Cardiac fibroblast (primary cell): ENCODE data around the gene TESPA1.
"Not testable (repeated sequence)": the region's sequence is repeated elsewhere in the genome, so short reads cannot be mapped to it uniquely, and the experiment has no call there.

ENCODE experiments used
- DNase-seq, 2 donors: peaks; one replicate each; pipeline versions ENCODE4 v3.0.0 to v3.0.0-alpha.2; 2010; ENCODE audit warnings: low read depth in 2 of 2
- H3K4me3 ChIP-seq, 2 donors: replicated peaks in 1 of 2; 1 replicate in 1 of 2; 2 replicates in 1 of 2; pipeline ENCODE4 v1.5.1; 2011; ENCODE audit warnings: low read depth in 2 of 2, low read length in 2 of 2, mild to moderate bottlenecking in 2 of 2, moderate library complexity in 1 of 2
- CTCF ChIP-seq: IDR thresholded peaks from one replicate; pipeline ENCODE4 v1.5.1; 2011; ENCODE audit warnings: low read depth, mild to moderate bottlenecking, low read length, inconsistent platforms

The TESPA1 gene

GRCh38 chr12:54950071-54950727 lies 34.4 kb downstream of the TESPA1 start:
- no peak for TF ChIP-seq CTCF
- DNase-seq: no peak
- H3K4me3 ChIP-seq: no peak overlapping the region

GRCh38 chr12:54949073-54949711 lies 35.4 kb downstream of the TESPA1 start:
- no peak for TF ChIP-seq CTCF
- no peak overlapping the region for H3K4me3 ChIP-seq
- no peak for DNase-seq

GRCh38 chr12:54948171-54948570 lies 36.4 kb downstream of the TESPA1 start:
- no peak for TF ChIP-seq CTCF
- no peak for DNase-seq
- H3K4me3 ChIP-seq: no peak overlapping the region

- no peak overlapping the region for H3K4me3 ChIP-seq
- DNase-seq: no peak
- no peak for TF ChIP-seq CTCF
Observed at GRCh38 chr12:54945082-54945481, 39.5 kb downstream of the TESPA1 start.

- not testable (repeated sequence) for H3K4me3 ChIP-seq, DNase-seq
Observed at GRCh38 chr12:54943292-54943691, 41.3 kb downstream of the TESPA1 start.

GRCh38 chr12:54941659-54942058 lies 42.9 kb downstream of the TESPA1 start:
- no peak for DNase-seq
- H3K4me3 ChIP-seq: no peak overlapping the region
- no peak for TF ChIP-seq CTCF

- no peak for TF ChIP-seq CTCF
- no peak for DNase-seq
- H3K4me3 ChIP-seq: no peak overlapping the region
Observed at GRCh38 chr12:54940727-54941315, 43.7 kb downstream of the TESPA1 start.
